GM23248 (cell line): ENCODE results near the gene SPATA16. TPM values are rescaled to one million over a fixed set of nuclear protein-coding genes. Genes with fewer than 3 reads are reported as not detected.

ENCODE experiments used
- DNase-seq: peaks from one replicate; pipeline ENCODE4 v3.0.0-alpha.2; 2015
- H2AFZ ChIP-seq: fragments of 200-600 bp; sonication (generic); 2 replicates; pipeline ENCODE4 v1.6.1; 2016; ENCODE audit warnings: antibody characterized with exemption
- H3F3A ChIP-seq: fragments of 200-600 bp; sonication (generic); 2 replicates; pipeline ENCODE4 v1.6.1; 2016; ENCODE audit warnings: mild to moderate bottlenecking, antibody characterized with exemption, mixed run types; ENCODE audit not compliant: insufficient read depth
- H3K27ac ChIP-seq: fragments of 200-600 bp; sonication (generic); 2 replicates; pipeline ENCODE4 v1.5.1; 2016; ENCODE audit warnings: mild to moderate bottlenecking
- H3K27me3 ChIP-seq: fragments of 200-600 bp; sonication (generic); replicated peaks from 2 replicates; pipeline ENCODE4 v1.6.1; 2016; ENCODE audit warnings: mild to moderate bottlenecking; ENCODE audit not compliant: insufficient read depth
- H3K36me3 ChIP-seq: fragments of 200-600 bp; sonication (generic); 2 replicates; pipeline ENCODE4 v1.6.1; 2016; ENCODE audit warnings: low read depth, mild to moderate bottlenecking
- H3K4me1 ChIP-seq: fragments of 200-600 bp; sonication (generic); 2 replicates; pipeline ENCODE4 v1.6.1; 2016; ENCODE audit warnings: mild to moderate bottlenecking; ENCODE audit not compliant: insufficient read depth
- H3K4me2 ChIP-seq: fragments of 200-600 bp; sonication (generic); one replicate; pipeline ENCODE4 v1.6.1; 2016; ENCODE audit warnings: mild to moderate bottlenecking; ENCODE audit not compliant: unreplicated experiment
- H3K4me3 ChIP-seq: fragments of 200-600 bp; sonication (generic); 2 replicates; pipeline ENCODE4 v1.5.1; 2016; ENCODE audit warnings: mild to moderate bottlenecking
- H3K79me2 ChIP-seq: fragments of 200-600 bp; sonication (generic); 2 replicates; pipeline ENCODE4 v1.6.1; 2016; ENCODE audit warnings: mild to moderate bottlenecking; ENCODE audit not compliant: insufficient read depth
- H3K9ac ChIP-seq: fragments of 200-600 bp; sonication (generic); 2 replicates; pipeline ENCODE4 v1.6.1; 2016; ENCODE audit warnings: mild to moderate bottlenecking
- H3K9me2 ChIP-seq: fragments of 200-600 bp; sonication (generic); 2 replicates; pipeline ENCODE4 v1.6.1; 2016; ENCODE audit warnings: mixed run types, mild to moderate bottlenecking, moderate library complexity; ENCODE audit not compliant: insufficient read depth
- H3K9me3 ChIP-seq: fragments of 200-600 bp; sonication (generic); one replicate; pipeline ENCODE4 v1.6.1; 2017; ENCODE audit warnings: low read depth
- H4K20me1 ChIP-seq: fragments of 200-600 bp; sonication (generic); 2 replicates; pipeline ENCODE4 v1.6.0; 2016; ENCODE audit not compliant: insufficient read depth
- EZH2 ChIP-seq: fragments of 200-600 bp; sonication (generic); IDR thresholded peaks from 2 replicates; pipeline ENCODE4 v1.6.1; 2018; ENCODE audit warnings: antibody characterized with exemption, mild to moderate bottlenecking; ENCODE audit not compliant: insufficient read depth, poor library complexity, severe bottlenecking
- EZH2phosphoT487 ChIP-seq: fragments of 200-600 bp; sonication (generic); IDR thresholded peaks from 2 replicates; pipeline ENCODE4 v1.6.1; 2018; ENCODE audit warnings: antibody characterized with exemption, moderate library complexity, mild to moderate bottlenecking, low read depth; ENCODE audit not compliant: insufficient read depth
- WGBS, 2 experiments: methylation state at CpG; one replicate each; pipeline ENCODE4 v1.1.6; 2015 to 2017; ENCODE audit warnings: low lambda C conversion rate in 2 of 2, low coverage in 1 of 2; ENCODE audit errors: missing lambda C conversion rate in 2 of 2; 5-methylcytosine and 5-hydroxymethylcytosine counted together
- in situ Hi-C: fragments of 300-500 bp; cut with MboI; formaldehyde crosslinking; loops from 2 replicates; pipeline ENCODE4 v1.15.0; 2020
- polyA plus RNA-seq: library from polyadenylated mRNA; unstranded; fragments of >200 nt; fragmentation: Nextera tagmentation; extraction: Ambion mirVana; gene quantifications from 2 replicates; pipeline ENCODE4 v1.2.1, GENCODE V29; 2016
- total RNA-seq: library from RNA; depleted of rRNA; stranded (reverse); fragments of >200 nt; shearing (Covaris generic); gene quantifications from 2 replicates; pipeline ENCODE4 v1.2.3, GENCODE V29; 2014

SPATA16 gene
- total and polyA plus RNA-seq, 2 experiments from 2014 or later: not detected

DNA sequence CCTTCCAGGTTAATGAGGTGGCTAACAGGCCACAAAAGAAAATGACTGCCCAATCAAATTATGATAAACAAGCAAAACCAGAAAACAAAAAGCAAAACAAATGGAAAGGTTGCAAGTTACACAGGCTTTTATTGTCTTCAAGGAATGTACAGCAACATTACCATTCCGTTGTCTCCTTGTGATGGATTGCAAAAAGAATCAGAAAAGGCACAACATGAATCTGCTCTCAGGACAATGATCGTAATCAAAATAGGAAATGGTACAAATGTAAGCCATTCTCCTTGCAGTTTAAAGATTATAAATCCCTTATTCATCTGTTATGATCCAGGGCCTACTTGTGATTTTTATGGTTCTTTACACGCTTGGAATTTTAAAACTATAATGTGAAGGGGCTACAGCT, 264.7 kb downstream of the SPATA16 start:
- no peaks in the 10 kb centered on the region for H3F3A ChIP-seq
- no peaks in the 10 kb centered on the region for H3K79me2 ChIP-seq
- no peaks in the 10 kb centered on the region for H3K9me3 ChIP-seq
- WGBS, 2 experiments: 34 to 36% methylated on average over 3 of the region's 3 CpGs
- no peak overlapping the region for H2AFZ ChIP-seq
- no peaks in the 10 kb centered on the region for H3K36me3 ChIP-seq
- in situ Hi-C loops: no loop called here
- no peaks in the 10 kb centered on the region for H4K20me1 ChIP-seq
- no peak overlapping the region for H3K4me2 ChIP-seq
- TF ChIP-seq EZH2 (no peak), EZH2phosphoT487 (no peak)
- no peak overlapping the region for H3K27ac ChIP-seq
- no peak overlapping the region for H3K4me3 ChIP-seq
- H3K27me3 ChIP-seq: peaks cover 24% of the 10 kb centered on the region
- H3K9me2 ChIP-seq: no peaks in the 10 kb centered on the region
- H3K9ac ChIP-seq: no peak overlapping the region
- no peak for DNase-seq
- no peaks in the 10 kb centered on the region for H3K4me1 ChIP-seq

DNA sequence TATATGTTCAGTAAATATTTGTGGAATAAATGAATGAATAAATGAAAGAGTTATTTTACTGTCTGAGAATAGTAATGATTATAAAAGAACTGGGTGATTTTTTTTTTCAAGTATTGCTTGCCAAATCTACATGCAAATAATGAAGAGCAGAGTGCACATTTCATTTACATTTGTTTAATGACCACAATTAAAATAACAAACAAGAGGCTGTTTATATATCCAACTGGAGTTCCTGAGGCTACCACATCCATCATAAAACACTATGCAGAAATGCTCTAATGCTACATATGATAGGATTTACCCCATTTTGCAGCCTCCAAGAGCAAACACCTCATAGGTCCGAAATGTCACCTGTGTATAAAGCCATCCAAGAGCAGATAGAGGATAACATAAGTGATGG, 266.0 kb downstream of the SPATA16 start:
- Histone ChIP-seq H3K36me3 (no peaks in the 10 kb centered on the region), H2AFZ (no peak overlapping the region), H3K4me1 (no peaks in the 10 kb centered on the region), H4K20me1 (no peaks in the 10 kb centered on the region), H3K4me2 (no peak overlapping the region), H3K79me2 (no peaks in the 10 kb centered on the region), H3K9me3 (no peaks in the 10 kb centered on the region), H3K9me2 (no peaks in the 10 kb centered on the region), H3F3A (no peaks in the 10 kb centered on the region), H3K27ac (no peak overlapping the region), H3K27me3 (peaks cover 28% of the 10 kb centered on the region), H3K9ac (no peak overlapping the region), H3K4me3 (no peak overlapping the region)
- no peak for DNase-seq
- in situ Hi-C loops: no loop called here
- TF ChIP-seq EZH2 (no peak), EZH2phosphoT487 (no peak)
- 38 to 41% methylated on average over 1 of the region's 1 CpG for WGBS, 2 experiments

- H3K36me3 ChIP-seq: no peaks in the 10 kb centered on the region
- H3K79me2 ChIP-seq: no peaks in the 10 kb centered on the region
- H3K4me2 ChIP-seq: no peak overlapping the region
- no peaks in the 10 kb centered on the region for H3K9me2 ChIP-seq
- H3K4me3 ChIP-seq: no peak overlapping the region
- H4K20me1 ChIP-seq: no peaks in the 10 kb centered on the region
- no peak overlapping the region for H3K27ac ChIP-seq
- no peak for DNase-seq
- H3F3A ChIP-seq: no peaks in the 10 kb centered on the region
- no peaks in the 10 kb centered on the region for H3K9me3 ChIP-seq
- in situ Hi-C loops: no loop called here
- H2AFZ ChIP-seq: no peak overlapping the region
- H3K27me3 ChIP-seq: peaks cover 38% of the 10 kb centered on the region
- 5 to 8% methylated on average over 3 of the region's 3 CpGs for WGBS, 2 experiments
- H3K4me1 ChIP-seq: no peaks in the 10 kb centered on the region
- no peak overlapping the region for H3K9ac ChIP-seq
- TF ChIP-seq EZH2phosphoT487 (no peak), EZH2 (no peak)
These were observed 271.1 kb downstream of the SPATA16 start for GRCh38 chr3:172869784-172870518.

DNA sequence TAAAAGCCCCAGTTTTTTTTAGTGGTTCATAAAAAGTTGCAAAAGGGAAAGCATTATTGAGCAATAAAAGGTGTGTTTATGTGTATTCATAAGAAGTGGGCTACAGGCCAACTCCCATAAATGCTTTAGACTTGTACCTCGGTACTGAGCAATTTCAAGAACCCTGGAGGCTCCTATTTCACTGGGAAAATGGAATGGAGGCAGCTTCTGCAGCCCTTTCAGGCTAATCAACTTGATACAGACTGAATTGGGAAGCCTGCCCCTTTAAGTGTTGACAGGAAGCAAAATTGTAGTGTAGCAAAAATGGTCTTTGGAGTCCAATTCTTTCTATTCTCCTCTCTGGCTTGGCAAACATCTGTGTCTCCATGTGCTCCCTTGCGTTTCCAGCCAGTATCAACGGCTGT, 271.7 kb downstream of the SPATA16 start:
- TF ChIP-seq EZH2: no peak
- no peak for TF ChIP-seq EZH2phosphoT487
- no peak overlapping the region for H3K4me3 ChIP-seq
- peak; percentile 6 for DNase-seq
- no peaks in the 10 kb centered on the region for H3F3A ChIP-seq
- in situ Hi-C loops: no loop called here
- H3K9ac ChIP-seq: no peak overlapping the region
- H3K36me3 ChIP-seq: no peaks in the 10 kb centered on the region
- 1 to 3% methylated on average over 3 of the region's 3 CpGs for WGBS, 2 experiments
- no peaks in the 10 kb centered on the region for H3K9me3 ChIP-seq
- no peak overlapping the region for H3K4me2 ChIP-seq
- no peaks in the 10 kb centered on the region for H3K9me2 ChIP-seq
- no peak overlapping the region for H2AFZ ChIP-seq
- no peaks in the 10 kb centered on the region for H3K4me1 ChIP-seq
- no peak overlapping the region for H3K27ac ChIP-seq
- H3K27me3 ChIP-seq: peaks cover 37% of the 10 kb centered on the region
- no peaks in the 10 kb centered on the region for H4K20me1 ChIP-seq
- no peaks in the 10 kb centered on the region for H3K79me2 ChIP-seq
